GM13976 (cell line): Measurements from ENCODE around the gene CALN1.
"Not testable (repeated sequence)": the region's sequence is repeated elsewhere in the genome, so short reads cannot be mapped to it uniquely, and the experiment has no call there.

Experiments
- DNase-seq: peaks from one replicate; pipeline ENCODE4 v3.0.0; 2012; ENCODE audit warnings: low spot score
- CTCF ChIP-seq: IDR thresholded peaks from 2 replicates; pipeline ENCODE4 v1.5.1; 2012; ENCODE audit warnings: borderline replicate concordance, mild to moderate bottlenecking; ENCODE audit not compliant: insufficient read depth; ENCODE audit errors: extremely low read depth, missing control alignments, control extremely low read depth
- in situ Hi-C: fragments of 300-500 bp; cut with MboI; formaldehyde crosslinking; loops from one replicate; pipeline ENCODE4 v1.12.0; 2022; ENCODE audit warnings: low sequenced_read_pairs, mixed read lengths, inconsistent platforms; ENCODE audit not compliant: unreplicated experiment

The CALN1 gene

GRCh38 chr7:72343991-72344390 is 68.1 kb downstream of the CALN1 start:
- DNase-seq, result no peak
- TF ChIP-seq CTCF, result no peak
- in situ Hi-C loops, result no loop called here

- DNase-seq, in situ Hi-C loops: not testable (repeated sequence)
Measured at GRCh38 chr7:72343354-72343753, 68.8 kb downstream of the CALN1 start.

GRCh38 chr7:72337390-72338167 is 74.6 kb downstream of the CALN1 start:
- no peak for DNase-seq
- TF ChIP-seq CTCF, result no peak
- in situ Hi-C loops, result no loop called here

GRCh38 chr7:72336632-72337389 is 75.3 kb downstream of the CALN1 start:
- no peak for TF ChIP-seq CTCF
- in situ Hi-C loops, result no loop called here
- peak; percentile 32 for DNase-seq

- peak; percentile 15 for DNase-seq
- no peak for TF ChIP-seq CTCF
- in situ Hi-C loops, result no loop called here
Measured at GRCh38 chr7:72336382-72336631, 75.8 kb downstream of the CALN1 start.

GRCh38 chr7:72335561-72336381 is 76.4 kb downstream of the CALN1 start:
- in situ Hi-C loops, result no loop called here
- peak; percentile 26 for DNase-seq
- TF ChIP-seq CTCF, result no peak

GRCh38 chr7:72334698-72335097 is 77.4 kb downstream of the CALN1 start:
- no peak for DNase-seq
- in situ Hi-C loops, result no loop called here
- TF ChIP-seq CTCF, result no peak
